Fibroblast of lung (primary cell): ENCODE measurements around the gene ITGB1.
"Not testable (repeated sequence)": the region's sequence is repeated elsewhere in the genome, so short reads cannot be mapped to it uniquely, and the experiment has no call there.

Source experiments
- EZH2 ChIP-seq: IDR thresholded peaks from 2 replicates; pipeline ENCODE4 v1.5.1; 2012; ENCODE audit warnings: low read length, control low read depth, mild to moderate bottlenecking; ENCODE audit errors: missing control alignments
- TF ChIP-seq, protein P1 (sequence below), 2 donors: IDR thresholded peaks in 1 of 2; conservative IDR thresholded peaks in 1 of 2; 1 replicate in 1 of 2; 2 replicates in 1 of 2; pipeline ENCODE4 v1.5.1; 2011 to 2012; ENCODE audit warnings: low read length in 2 of 2, control low read depth in 1 of 2, inconsistent platforms in 1 of 2, low read depth in 1 of 2, mild to moderate bottlenecking in 1 of 2

DNA sequence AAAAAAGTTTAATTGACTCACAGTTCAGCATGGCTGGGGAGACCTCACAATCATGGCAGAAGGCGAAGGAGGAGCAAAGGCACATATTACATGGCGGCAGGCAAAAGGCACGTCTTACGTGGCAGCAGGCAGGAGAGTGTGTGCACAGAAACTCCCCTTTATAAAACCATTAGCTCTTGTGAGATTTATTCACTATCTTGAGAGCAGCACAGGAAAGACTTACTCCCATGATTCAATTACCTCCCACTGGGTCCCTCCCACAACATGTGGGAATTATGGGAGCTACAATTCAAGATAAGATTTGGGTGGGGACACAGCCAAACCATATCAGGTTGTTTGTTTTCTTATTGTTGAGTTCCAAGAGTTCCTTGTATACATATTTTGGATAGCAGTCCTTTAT is 34.3 kb upstream of the ITGB1 start:
- TF ChIP-seq EZH2 = not testable (repeated sequence)
- TF ChIP-seq, protein P1, sequence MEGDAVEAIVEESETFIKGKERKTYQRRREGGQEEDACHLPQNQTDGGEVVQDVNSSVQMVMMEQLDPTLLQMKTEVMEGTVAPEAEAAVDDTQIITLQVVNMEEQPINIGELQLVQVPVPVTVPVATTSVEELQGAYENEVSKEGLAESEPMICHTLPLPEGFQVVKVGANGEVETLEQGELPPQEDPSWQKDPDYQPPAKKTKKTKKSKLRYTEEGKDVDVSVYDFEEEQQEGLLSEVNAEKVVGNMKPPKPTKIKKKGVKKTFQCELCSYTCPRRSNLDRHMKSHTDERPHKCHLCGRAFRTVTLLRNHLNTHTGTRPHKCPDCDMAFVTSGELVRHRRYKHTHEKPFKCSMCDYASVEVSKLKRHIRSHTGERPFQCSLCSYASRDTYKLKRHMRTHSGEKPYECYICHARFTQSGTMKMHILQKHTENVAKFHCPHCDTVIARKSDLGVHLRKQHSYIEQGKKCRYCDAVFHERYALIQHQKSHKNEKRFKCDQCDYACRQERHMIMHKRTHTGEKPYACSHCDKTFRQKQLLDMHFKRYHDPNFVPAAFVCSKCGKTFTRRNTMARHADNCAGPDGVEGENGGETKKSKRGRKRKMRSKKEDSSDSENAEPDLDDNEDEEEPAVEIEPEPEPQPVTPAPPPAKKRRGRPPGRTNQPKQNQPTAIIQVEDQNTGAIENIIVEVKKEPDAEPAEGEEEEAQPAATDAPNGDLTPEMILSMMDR (conservative IDR thresholded peaks at IDR 0.05 in 1 of 2, IDR thresholded peaks at IDR 0.05 in 1 of 2; ENCODE audit: low read depth in 1 of 2, low read length in 2 of 2) = not testable (repeated sequence)
